ENCODE measurements around the gene NELL1. TPM values are rescaled to one million over a fixed set of nuclear protein-coding genes. Genes with fewer than 3 reads are reported as not detected.

Gene NELL1
- total and polyA plus RNA-seq, 2 donors (not counting 3 experiments of a cell fraction or from before 2014, with no cell fraction given), result not detected

- no peaks in the 10 kb centered on the region for H3K36me3 ChIP-seq (ENCODE audit: control insufficient read depth in 2 of 2, extremely low read depth in 1 of 2, insufficient read depth in 2 of 2, low read length in 2 of 2)
- DNase-seq (ENCODE audit: low read depth, low spot score), result no peak
- no peak overlapping the region for H3K27ac ChIP-seq (ENCODE audit: insufficient read depth, low read depth, low read length)
- ChIA-PET POLR2A (no interaction called here), CTCF (no interaction called here)
- H3K4me3 ChIP-seq (replicated peaks in 1 of 3; ENCODE audit: insufficient read depth in 1 of 3, low read depth in 1 of 3, low read length in 3 of 3), result no peak overlapping the region
- no peaks in the 10 kb centered on the region for H3K27me3 ChIP-seq (ENCODE audit: control insufficient read depth in 2 of 2, insufficient read depth in 2 of 2, low read length in 2 of 2)
- no TSS peak for BruUV-seq (replicated peaks)
- FAIRE-seq, result no peak
- dilution Hi-C loops (cut with MboI; ENCODE audit: extremely low pct_ligation_motif_present, low sequenced_read_pairs), result no loop called here
- no peak overlapping the region for H2AFZ ChIP-seq (ENCODE audit: low read depth, low read length)
- intact Hi-C loops (cut with micrococcal nuclease), result no loop called here
- no peaks in the 10 kb centered on the region for H3K4me1 ChIP-seq (ENCODE audit: control insufficient read depth, extremely low read depth, insufficient read depth, low read length)
- H3K79me2 ChIP-seq (ENCODE audit: control insufficient read depth, insufficient read depth, low read length), result no peaks in the 10 kb centered on the region
- H4K20me1 ChIP-seq (replicated peaks; ENCODE audit: control insufficient read depth, extremely low read depth, insufficient read depth, low read length), result no peaks in the 10 kb centered on the region
- H3K9ac ChIP-seq (replicated peaks; ENCODE audit: extremely low read depth, insufficient read depth, low read length), result no peak overlapping the region
- TF ChIP-seq MYC (IDR thresholded peaks at IDR 0.05; ENCODE audit: low read depth, low read length) (no peak), FOS (IDR thresholded peaks at IDR 0.05; ENCODE audit: borderline replicate concordance, insufficient read depth, low read length) (no peak), POLR2A (IDR thresholded peaks at IDR 0.05; ENCODE audit: low read depth, low read length) (no peak), GATA2 (IDR thresholded peaks at IDR 0.05; ENCODE audit: insufficient read depth, insufficient read length, low read depth, low read length) (no peak), MAX (IDR thresholded peaks at IDR 0.05; ENCODE audit: insufficient read depth, insufficient read length) (no peak), JUN (IDR thresholded peaks at IDR 0.05; ENCODE audit: borderline replicate concordance, insufficient read depth, insufficient read length, low read depth) (no peak), CTCF (IDR thresholded peaks at IDR 0.05; ENCODE audit: extremely low read depth in 1 of 2, insufficient read depth in 1 of 2, low read depth in 1 of 2, low read length in 2 of 2) (no peak), POLR2AphosphoS5 (IDR thresholded peaks at IDR 0.05; ENCODE audit: insufficient read depth, low read depth, low read length) (no peak)
- H3K9me3 ChIP-seq (replicated peaks; ENCODE audit: control insufficient read depth, insufficient read depth, low read length), result no peaks in the 10 kb centered on the region
- H3K9me1 ChIP-seq (replicated peaks; ENCODE audit: control insufficient read depth, extremely low read depth, insufficient read depth, low read length), result no peaks in the 10 kb centered on the region
- H3K4me2 ChIP-seq (ENCODE audit: insufficient read depth, low read length), result no peak overlapping the region
Observed at GRCh38 chr11:21430537-21430936, 761.2 kb downstream of the NELL1 start.

Data from endothelial cell of umbilical vein (primary cell).